Osteocyte (in vitro differentiated cells): ENCODE results near the gene TTC36. TPM values are rescaled to one million over a fixed set of nuclear protein-coding genes. Genes with fewer than 3 reads are reported as not detected.

ENCODE experiments used
- DNase-seq: peaks from one replicate; pipeline ENCODE4 v3.0.0; 2021; ENCODE audit warnings: mixed read lengths; ENCODE audit not compliant: unreplicated experiment; ENCODE audit errors: extremely low spot score
- H3K27ac Mint-ChIP-seq: one replicate; pipeline ENCODE4 v1.8.0; 2021; ENCODE audit warnings: mild to moderate bottlenecking, mixed read lengths; ENCODE audit not compliant: unreplicated experiment
- H3K27me3 Mint-ChIP-seq: one replicate; pipeline ENCODE4 v1.8.0; 2021; ENCODE audit warnings: mixed read lengths; ENCODE audit not compliant: unreplicated experiment
- H3K36me3 Mint-ChIP-seq: one replicate; pipeline ENCODE4 v1.8.0; 2021; ENCODE audit warnings: mixed read lengths; ENCODE audit not compliant: unreplicated experiment
- H3K4me1 Mint-ChIP-seq: one replicate; pipeline ENCODE4 v1.8.0; 2021; ENCODE audit warnings: mixed read lengths; ENCODE audit not compliant: unreplicated experiment
- H3K4me3 Mint-ChIP-seq: one replicate; pipeline ENCODE4 v1.8.0; 2021; ENCODE audit warnings: mild to moderate bottlenecking, moderate library complexity, mixed read lengths; ENCODE audit not compliant: unreplicated experiment
- H3K9me3 Mint-ChIP-seq: one replicate; pipeline ENCODE4 v1.8.0; 2021; ENCODE audit warnings: mixed read lengths; ENCODE audit not compliant: unreplicated experiment
- total RNA-seq: library from RNA; stranded (reverse); gene quantifications from 2 replicates; pipeline ENCODE4 v1.2.1, GENCODE V29; 2021
- TF ChIP-seq, protein P1 (sequence below): fragments of 200-600 bp; sonication (generic); IDR thresholded peaks from 2 replicates; pipeline ENCODE4 v1.5.0; 2021; ENCODE audit warnings: antibody characterized with exemption, mild to moderate bottlenecking, moderate library complexity

TTC36 gene
- total RNA-seq, 1 donor from 2014 or later: 1.2 TPM

DNA sequence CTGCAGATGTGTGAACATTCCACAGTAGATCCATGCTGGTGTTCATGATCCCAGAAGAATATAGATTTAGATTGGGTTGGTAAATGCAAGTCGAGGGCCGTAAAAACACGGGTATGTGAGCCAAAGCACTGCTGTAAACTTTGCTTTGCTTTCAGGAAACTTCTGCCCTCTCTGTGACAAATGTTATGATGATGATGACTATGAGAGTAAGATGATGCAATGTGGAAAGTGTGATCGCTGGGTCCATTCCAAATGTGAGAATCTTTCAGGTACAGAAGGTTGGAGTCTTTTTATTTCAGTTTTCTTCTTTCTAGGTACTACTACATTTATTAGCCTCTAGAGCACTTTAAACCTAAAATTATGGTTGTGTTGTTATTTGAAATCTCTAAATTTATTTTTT lies 36.2 kb upstream of the TTC36 start:
- no peaks in the 10 kb centered on the region for H3K9me3 Mint-ChIP-seq
- no peak overlapping the region for H3K27ac Mint-ChIP-seq
- peaks cover 57% of the 10 kb centered on the region for H3K36me3 Mint-ChIP-seq
- TF ChIP-seq, protein P1, sequence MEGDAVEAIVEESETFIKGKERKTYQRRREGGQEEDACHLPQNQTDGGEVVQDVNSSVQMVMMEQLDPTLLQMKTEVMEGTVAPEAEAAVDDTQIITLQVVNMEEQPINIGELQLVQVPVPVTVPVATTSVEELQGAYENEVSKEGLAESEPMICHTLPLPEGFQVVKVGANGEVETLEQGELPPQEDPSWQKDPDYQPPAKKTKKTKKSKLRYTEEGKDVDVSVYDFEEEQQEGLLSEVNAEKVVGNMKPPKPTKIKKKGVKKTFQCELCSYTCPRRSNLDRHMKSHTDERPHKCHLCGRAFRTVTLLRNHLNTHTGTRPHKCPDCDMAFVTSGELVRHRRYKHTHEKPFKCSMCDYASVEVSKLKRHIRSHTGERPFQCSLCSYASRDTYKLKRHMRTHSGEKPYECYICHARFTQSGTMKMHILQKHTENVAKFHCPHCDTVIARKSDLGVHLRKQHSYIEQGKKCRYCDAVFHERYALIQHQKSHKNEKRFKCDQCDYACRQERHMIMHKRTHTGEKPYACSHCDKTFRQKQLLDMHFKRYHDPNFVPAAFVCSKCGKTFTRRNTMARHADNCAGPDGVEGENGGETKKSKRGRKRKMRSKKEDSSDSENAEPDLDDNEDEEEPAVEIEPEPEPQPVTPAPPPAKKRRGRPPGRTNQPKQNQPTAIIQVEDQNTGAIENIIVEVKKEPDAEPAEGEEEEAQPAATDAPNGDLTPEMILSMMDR: no peak
- no peak for DNase-seq
- no peaks in the 10 kb centered on the region for H3K4me1 Mint-ChIP-seq
- no peaks in the 10 kb centered on the region for H3K27me3 Mint-ChIP-seq
- H3K4me3 Mint-ChIP-seq: no peak overlapping the region

DNA sequence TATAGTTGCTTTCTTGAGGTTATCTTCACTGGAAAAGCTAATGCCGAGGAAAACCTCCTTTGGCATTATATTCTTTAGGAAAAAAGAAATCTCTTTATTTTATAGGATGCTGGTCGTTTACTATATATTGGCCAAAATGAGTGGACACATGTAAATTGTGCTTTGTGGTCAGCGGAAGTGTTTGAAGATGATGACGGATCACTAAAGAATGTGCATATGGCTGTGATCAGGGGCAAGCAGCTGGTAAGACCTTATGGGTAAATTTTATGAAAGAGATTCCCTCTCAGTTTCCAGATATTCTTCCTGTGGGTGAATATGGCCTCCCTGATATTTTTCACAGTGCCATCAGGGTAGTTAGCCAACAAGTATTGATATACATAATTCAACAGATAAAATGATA lies 29.4 kb upstream of the TTC36 start:
- no peaks in the 10 kb centered on the region for H3K4me1 Mint-ChIP-seq
- H3K9me3 Mint-ChIP-seq: no peaks in the 10 kb centered on the region
- H3K27ac Mint-ChIP-seq: no peak overlapping the region
- DNase-seq: no peak
- H3K4me3 Mint-ChIP-seq: no peak overlapping the region
- H3K27me3 Mint-ChIP-seq: no peaks in the 10 kb centered on the region
- TF ChIP-seq, protein P1: no peak
- H3K36me3 Mint-ChIP-seq: peaks cover 65% of the 10 kb centered on the region

DNA sequence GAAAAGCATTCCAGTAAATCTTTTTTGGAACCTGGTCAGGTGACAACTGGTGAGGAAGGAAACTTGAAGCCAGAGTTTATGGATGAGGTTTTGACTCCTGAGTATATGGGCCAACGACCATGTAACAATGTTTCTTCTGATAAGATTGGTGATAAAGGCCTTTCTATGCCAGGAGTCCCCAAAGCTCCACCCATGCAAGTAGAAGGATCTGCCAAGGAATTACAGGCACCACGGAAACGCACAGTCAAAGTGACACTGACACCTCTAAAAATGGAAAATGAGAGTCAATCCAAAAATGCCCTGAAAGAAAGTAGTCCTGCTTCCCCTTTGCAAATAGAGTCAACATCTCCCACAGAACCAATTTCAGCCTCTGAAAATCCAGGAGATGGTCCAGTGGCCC lies 24.1 kb upstream of the TTC36 start:
- Mint-ChIP-seq H3K27ac (no peak overlapping the region), H3K9me3 (no peaks in the 10 kb centered on the region), H3K4me1 (no peaks in the 10 kb centered on the region), H3K36me3 (peaks cover 75% of the 10 kb centered on the region), H3K27me3 (no peaks in the 10 kb centered on the region), H3K4me3 (no peak overlapping the region)
- no peak for DNase-seq
- TF ChIP-seq, protein P1: no peak

DNA sequence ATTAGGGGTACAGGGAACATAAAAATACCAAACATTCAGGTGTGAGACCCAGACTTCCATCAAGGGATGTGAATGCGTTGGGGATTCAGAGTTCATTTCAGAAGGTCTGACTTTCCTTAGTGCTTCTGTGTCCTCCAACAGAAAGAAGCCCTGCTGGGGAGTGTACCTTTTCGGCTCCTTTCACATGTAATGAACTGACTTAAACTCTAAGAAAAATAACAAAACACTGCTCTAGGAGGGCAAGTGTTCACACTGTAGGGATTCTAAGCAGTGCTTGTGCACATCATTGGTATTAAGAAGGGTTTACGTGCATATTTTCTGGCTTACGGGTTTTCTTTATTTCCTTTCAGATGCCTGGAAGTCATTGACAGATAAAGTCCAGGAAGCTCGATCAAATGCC lies 15.7 kb upstream of the TTC36 start:
- Mint-ChIP-seq H3K27ac (no peak overlapping the region), H3K36me3 (peaks cover 50% of the 10 kb centered on the region), H3K4me1 (no peaks in the 10 kb centered on the region), H3K27me3 (no peaks in the 10 kb centered on the region), H3K9me3 (no peaks in the 10 kb centered on the region), H3K4me3 (no peak overlapping the region)
- TF ChIP-seq, protein P1: no peak
- DNase-seq: no peak

DNA sequence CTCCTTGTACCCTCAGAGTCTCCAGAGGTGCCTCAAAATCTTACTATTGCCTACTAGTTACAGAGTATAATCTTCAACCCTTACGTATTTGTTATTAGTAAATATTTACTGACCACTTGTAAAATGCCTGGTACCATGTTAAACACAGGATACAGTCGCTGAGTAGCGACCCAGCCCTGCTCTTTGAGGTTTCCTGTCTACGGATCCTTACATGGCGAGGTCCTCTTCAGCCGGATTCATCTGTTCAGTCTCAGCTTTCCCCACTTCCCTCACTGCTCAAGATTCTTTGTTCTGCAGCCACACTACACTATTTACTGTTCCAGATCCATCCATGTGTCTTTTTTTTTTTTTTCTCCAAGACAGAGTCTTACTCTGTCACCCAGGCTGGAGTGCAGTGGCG lies 13.2 kb upstream of the TTC36 start:
- Mint-ChIP-seq H3K9me3 (no peaks in the 10 kb centered on the region), H3K36me3 (peaks cover 40% of the 10 kb centered on the region), H3K4me1 (no peaks in the 10 kb centered on the region), H3K27ac (no peak overlapping the region), H3K27me3 (no peaks in the 10 kb centered on the region), H3K4me3 (no peak overlapping the region)
- no peak for DNase-seq
- TF ChIP-seq, protein P1: no peak
